HG02870 (cell line): Measurements from ENCODE around the gene CTSA.
"Not testable (repeated sequence)": the region's sequence is repeated elsewhere in the genome, so short reads cannot be mapped to it uniquely, and the experiment has no call there.

Source experiments
- ATAC-seq: cut with Tn5 transposase; IDR thresholded peaks from one replicate; pipeline ENCODE4 v1.9.1; 2021; ENCODE audit warnings: mild to moderate bottlenecking, moderate library complexity; ENCODE audit not compliant: unreplicated experiment

Gene CTSA

GRCh38 chr20:45863543-45864470, 27.3 kb upstream of the CTSA start:
- no peak for ATAC-seq

- ATAC-seq: no peak
Measured at GRCh38 chr20:45866454-45866853, 24.7 kb upstream of the CTSA start.

GRCh38 chr20:45867136-45867818, 23.9 kb upstream of the CTSA start:
- ATAC-seq: no peak

GRCh38 chr20:45867819-45868176, 23.3 kb upstream of the CTSA start:
- ATAC-seq: no peak

GRCh38 chr20:45872626-45873025, 18.5 kb upstream of the CTSA start:
- no peak for ATAC-seq

GRCh38 chr20:45873409-45874103, 17.6 kb upstream of the CTSA start:
- ATAC-seq: no peak

- not testable (repeated sequence) for ATAC-seq
Measured at GRCh38 chr20:45874104-45874481, 17.0 kb upstream of the CTSA start.

GRCh38 chr20:45874576-45874975, 16.6 kb upstream of the CTSA start:
- ATAC-seq: no peak

GRCh38 chr20:45878076-45878761, 12.9 kb upstream of the CTSA start:
- ATAC-seq: no peak

- ATAC-seq: peak; percentile 97
Measured at GRCh38 chr20:45880988-45881788, 9.9 kb upstream of the CTSA start, which contains the start of gene ZSWIM1. Gene ZSWIM1 (plus strand): TSS chr20:45881227. CDS start chr20:45882593, 1,366 bp downstream.

- no peak for ATAC-seq
Measured at GRCh38 chr20:45882469-45883099, 8.6 kb upstream of the CTSA start.

- ATAC-seq: no peak
Measured at GRCh38 chr20:45883100-45883469, 8.1 kb upstream of the CTSA start.

GRCh38 chr20:45886590-45887345, 4.4 kb upstream of the CTSA start:
- no peak for ATAC-seq

GRCh38 chr20:45887346-45887715, 3.8 kb upstream of the CTSA start, which contains the start of gene SPATA25:
Gene SPATA25 (minus strand): TSS chr20:45887622. CDS start chr20:45887590, 32 bp downstream.
- no peak for ATAC-seq

- no peak for ATAC-seq
Measured at GRCh38 chr20:45888681-45889080, 2.5 kb upstream of the CTSA start.

GRCh38 chr20:45890077-45890984, 804 bp upstream of the CTSA start:
- ATAC-seq: no peak

- no peak for ATAC-seq
Measured at GRCh38 chr20:45892049-45892825, 1.1 kb downstream of the CTSA start.
